TTC549 (cell line): ENCODE measurements around the gene ZNF277.
"Not testable (repeated sequence)": the region's sequence is repeated elsewhere in the genome, so short reads cannot be mapped to it uniquely, and the experiment has no call there.

Experiments used
- FAIRE-seq: peaks from 2 replicates; lab custom pipeline; 2012; peaks lifted over from hg19 to GRCh38; lab: Jason Lieb, UNC

Gene ZNF277

DNA sequence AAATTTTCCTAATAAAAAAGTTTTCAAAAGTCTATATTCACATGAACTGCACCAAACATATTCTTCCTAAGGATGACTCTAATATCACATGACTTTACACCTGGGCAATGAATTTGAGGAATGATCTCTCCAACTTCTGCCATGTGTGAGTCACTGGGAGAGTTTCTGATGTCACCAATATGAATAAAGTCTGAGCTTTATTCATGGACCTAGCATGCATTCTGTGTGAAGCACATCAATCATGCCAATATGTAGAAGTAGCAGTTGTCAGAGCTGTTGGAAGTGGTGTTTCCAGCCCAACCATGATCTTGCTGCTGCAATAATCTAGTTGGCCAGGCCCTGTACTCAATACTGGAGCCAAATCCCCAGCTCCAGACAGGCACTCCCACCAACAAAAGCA, 152.0 kb downstream of the ZNF277 start:
- no peak for FAIRE-seq

DNA sequence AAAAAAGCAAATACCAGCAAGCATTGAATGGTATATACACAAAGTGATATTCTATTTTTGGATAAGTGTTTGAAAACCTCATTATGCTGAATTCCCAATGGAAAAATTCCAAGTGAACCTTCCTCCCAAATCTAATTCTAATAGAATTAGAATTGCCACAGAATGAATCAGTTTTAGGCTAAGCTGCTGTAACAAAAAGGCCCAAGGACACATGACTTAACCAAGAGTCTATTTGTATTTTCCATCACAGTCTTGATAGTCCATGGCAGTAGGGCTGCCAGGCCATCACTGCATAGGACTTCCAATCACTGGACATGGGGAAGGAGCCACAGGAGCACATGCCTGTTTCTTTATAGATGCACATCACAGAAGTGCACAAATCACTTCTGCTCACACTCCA, 152.6 kb downstream of the ZNF277 start:
- FAIRE-seq = no peak

DNA sequence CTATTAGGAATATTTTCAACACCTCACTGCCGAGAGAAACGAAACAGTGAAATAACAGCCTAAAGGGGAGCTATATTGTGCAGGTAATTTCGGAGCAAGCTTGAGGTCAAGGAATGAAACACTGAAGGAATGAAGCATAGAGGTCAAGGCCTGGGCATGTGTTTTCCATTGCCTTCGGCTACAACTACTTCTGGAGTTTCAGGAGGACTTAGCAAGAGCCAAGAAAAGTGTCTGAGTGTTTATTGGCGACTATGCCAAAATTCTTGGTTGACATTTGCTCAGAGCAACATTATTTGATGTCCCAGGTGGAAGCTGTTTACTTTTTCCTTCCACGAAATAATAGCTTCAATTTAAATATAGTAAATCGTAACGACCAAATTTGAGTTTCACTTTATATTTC, 154.2 kb downstream of the ZNF277 start:
- FAIRE-seq = no peak

DNA sequence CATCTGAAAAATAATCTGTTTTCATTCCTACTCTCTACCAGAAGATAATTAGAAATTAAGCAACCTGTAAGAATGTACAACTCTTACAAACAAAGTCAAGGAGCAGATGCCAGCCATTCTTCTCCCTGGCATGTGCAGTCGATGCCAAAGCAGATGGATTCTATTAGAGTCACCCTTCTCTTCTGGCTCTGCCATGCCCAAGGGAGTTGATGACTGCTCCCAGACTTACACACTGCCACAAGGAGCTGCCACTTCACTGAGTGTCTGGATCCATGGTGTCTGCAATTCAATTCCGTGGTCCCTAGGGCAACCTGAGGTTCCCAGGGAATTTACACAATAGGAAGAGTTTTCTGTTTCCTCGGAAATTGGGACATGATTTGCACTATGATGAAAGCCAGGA, 154.7 kb downstream of the ZNF277 start:
- FAIRE-seq = no peak

DNA sequence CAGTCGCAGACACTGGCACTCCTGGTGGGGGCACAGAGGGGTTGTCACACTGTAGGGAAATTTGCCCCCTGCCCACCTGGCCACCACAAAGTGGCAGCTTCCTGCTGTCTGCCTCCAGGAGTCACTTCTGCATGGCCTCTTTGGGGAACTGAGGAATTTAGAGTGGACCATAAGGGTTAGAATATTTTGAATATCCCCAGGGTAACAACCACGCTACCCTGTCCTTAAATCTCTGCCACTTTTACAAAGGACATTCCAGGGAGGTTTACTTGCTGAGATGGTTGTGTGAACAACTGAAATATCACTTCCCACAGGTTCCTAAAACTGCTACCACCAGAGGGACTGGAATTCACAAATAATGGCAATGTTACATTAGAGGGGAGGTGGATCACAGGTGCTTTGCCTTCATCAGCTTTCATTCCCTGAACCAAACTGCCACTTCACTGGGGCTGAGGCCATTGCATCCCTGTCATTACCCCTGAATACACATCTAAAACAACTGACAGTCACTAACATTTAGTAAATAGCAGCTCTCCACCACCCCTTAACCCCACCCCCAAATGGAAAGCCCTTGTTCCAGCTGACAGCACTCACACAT, 155.7 kb downstream of the ZNF277 start:
- FAIRE-seq = no peak

DNA sequence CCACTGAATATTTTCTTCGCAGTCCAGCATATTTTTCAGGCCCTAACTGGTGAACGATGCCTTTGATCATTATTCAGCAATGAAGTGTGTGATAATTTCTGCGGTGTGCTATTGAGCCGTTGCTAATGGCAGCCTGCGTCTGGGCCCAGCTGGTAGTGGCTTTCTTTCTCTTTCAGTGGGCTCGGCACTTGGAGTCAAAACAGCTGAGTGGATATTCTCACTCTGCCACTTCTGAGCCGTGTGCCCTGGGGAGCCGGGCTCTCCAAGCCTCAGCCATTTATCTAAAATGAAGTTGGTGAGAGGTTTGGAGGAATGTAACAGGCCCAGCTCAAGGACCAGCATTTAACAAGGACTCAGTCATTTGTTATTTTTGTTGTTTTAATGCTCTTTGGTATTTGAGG, 156.2 kb downstream of the ZNF277 start:
- FAIRE-seq = no peak

DNA sequence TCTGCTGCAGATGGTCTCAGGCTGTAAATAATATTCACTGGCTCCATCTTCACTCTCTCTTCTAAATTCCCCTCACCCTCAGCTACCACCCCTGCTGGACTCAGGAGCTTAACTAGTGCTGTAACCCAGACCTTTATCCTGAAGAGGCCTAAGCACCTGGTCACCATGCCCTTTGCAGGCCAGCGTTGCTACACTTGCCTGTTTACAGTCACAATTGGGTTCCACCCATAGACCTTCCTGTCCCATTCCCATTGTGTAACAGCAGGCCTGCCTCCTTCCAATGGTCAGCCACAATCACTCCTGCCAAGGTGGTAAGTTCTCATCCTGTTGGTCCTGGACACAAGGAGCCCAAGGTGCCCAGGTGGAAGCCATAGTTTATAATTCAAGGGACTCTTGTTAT, 157.9 kb downstream of the ZNF277 start:
- no peak for FAIRE-seq

DNA sequence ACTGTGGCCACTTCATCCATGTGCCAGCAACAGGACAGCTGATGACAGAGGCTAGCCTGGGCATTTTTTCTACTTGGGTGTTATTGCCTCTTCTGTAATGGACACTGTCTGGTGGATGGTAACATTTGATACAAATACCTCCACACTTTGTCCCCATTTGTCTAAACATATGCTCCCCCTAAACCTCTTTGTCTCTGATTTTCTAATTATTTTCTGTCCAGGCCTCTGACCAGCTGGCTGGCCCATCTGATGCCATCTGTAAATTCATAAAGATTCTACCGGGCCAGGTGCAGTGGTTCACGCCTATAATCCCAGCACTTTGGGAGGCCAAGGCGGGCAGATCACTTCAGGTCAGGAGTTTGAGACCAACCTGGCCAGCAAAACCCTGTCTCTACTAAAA, 159.1 kb downstream of the ZNF277 start:
- FAIRE-seq = no peak

DNA sequence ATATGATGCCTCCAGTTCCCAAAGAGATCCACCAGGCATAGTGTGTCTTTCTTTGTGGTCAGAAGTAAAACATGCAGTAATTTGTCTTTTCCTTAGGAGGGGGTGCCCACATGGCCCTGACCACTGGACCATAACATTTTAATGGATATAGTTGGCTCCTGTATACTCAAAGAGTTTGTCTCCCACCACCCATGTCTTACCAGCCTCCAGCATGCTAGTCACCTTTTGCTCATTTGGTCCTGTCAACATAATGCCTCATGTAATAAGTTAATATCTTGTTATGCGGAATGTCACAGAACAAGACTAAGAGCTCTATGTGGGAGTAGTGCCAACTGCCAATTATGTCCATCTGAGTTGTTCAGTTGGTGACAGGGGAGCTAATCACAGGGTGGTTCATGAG, 160.4 kb downstream of the ZNF277 start:
- no peak for FAIRE-seq

DNA sequence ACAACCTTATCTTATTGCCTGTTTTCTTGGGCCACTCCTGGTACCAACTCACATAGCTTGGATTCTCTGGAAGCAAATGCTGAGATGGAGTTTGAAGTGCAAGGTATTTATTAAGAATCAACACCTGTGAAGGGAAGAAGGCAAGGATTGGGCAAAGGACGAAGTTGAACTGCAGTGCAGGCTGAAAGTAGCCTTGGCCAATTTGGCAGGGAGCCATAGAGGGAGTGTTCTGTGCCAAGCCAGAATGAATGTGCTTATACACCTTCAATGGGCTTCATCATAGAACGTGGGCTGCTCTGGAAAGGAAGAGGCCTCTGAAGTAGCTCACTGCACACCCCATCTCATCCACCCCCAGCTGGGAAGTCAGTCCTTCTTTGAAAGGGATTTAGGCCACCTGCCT, 163.9 kb downstream of the ZNF277 start:
- no peak for FAIRE-seq

DNA sequence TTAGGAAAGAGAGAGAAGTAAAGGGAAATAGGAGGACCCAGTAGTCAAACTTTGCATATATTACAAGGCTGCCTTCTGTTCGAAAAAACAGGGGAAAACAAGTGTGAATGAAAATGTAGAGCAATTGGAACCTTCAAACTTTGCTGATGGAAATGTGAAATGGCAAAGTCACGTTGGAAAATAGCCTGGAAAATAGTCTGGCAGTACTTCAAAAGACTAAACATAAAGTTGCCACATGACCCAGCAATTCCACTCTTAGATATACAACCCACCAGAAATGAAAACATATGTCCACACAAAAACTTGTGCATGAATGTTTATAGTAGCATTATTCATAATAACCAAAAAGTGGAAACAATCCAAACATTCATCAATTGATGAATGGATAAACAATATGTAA, 165.2 kb downstream of the ZNF277 start:
- no peak for FAIRE-seq

DNA sequence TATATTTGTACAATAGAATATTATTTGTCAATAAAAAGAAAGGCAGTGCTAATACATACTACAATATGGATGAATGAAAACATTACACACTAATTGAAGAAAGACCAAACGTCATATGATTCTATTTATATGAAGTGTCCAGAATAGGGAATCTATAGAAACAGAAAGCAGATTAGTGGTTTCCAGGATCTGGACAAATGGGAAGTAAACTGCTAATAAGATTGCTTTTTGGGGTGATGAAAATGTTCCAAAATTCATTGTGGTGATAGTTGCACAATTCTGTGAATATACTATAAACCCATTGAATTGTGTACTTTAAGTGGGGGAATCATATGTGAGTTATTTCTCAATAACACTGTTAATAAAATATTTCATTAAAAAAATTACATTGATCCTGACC, 165.6 kb downstream of the ZNF277 start:
- FAIRE-seq = no peak

DNA sequence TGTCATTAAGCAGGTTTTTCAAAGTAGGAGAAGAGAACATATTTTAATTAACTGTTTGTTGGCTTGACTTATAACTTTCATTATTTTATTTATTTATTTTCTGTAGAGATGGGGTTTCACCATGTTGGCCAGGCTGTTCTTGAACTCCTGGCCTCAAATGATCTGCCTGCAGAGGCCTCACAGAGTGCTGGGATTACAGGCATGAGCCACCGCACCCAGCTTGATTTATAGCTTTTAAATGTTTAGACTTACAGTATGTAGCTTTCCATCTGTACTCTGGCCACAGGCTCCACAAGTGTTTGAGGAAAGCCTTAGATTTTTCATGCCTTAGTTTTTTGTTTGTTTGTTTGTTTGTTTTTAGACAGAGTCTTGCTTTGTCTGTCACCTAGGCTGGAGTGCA, 171.1 kb downstream of the ZNF277 start:
- FAIRE-seq = no peak

DNA sequence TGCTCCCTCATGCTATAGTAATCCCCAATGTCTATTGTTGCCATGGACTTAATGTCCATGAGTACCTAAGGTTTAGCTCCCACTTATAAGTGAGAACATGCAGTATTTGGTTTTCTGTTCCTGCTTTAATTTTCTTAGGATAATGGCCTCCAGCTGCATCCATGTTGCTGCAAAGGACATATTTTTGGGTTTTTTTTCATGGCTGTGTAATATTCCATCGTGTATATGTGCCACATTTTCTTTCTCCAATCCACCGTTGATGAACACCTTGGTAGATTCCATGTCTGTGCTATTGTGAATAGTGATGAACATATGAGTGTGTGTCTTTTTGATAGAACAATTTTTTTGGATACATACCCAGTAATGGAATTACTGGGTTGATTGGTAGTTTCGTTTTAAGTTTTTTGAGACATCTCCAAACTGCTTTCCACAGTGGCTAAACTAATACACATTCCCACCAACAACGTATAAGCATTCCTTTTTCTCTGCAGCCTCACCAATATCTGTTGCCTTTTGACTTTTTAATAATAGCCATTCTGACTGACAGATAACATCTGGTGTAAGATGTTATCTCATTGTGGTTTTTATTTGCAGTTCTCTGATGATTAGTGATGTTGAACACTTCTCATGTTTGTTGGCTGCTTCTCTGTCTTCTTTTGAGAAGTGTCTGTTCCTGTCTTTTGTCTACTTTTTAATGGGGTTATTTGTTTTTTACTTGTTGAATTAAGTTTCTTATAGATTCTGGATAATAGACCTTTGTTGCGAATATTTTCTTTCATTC, 175.0 kb downstream of the ZNF277 start:
- FAIRE-seq = no peak

DNA sequence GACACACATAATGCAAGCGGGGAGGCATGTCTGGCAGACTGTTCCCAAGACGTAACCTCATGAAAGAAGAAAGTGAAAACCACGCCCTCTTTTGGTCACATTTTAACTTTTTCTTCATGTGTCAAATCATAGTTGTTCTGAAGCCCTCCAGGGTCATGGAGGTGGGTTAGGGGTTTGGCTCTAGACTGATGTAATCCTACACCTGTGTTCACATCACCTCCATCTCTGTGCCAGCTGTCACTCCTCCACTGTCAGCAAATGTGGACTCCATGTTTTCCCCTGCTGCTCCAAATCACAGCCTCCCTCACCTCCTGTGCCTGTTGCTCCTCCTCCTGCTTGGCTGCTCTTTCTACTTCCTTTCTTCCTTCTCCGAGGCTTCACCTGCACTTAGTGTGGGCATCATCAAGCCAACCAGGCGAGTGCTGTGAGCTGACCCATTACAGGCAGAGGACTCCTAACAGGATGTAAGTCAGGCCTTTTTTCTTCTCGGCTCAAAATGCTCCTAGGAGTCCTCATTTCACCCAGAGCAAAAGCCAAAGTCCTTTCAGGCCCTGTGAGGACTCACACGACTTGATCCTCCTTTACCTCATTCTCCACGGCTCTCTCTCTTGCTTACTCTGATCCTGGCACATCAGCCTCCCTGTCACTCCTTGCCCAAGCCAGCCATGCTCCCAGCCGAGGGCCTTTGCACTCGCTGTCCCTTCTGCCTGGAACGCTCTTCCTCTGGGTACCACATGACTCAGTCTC, 177.3 kb downstream of the ZNF277 start:
- no peak for FAIRE-seq

DNA sequence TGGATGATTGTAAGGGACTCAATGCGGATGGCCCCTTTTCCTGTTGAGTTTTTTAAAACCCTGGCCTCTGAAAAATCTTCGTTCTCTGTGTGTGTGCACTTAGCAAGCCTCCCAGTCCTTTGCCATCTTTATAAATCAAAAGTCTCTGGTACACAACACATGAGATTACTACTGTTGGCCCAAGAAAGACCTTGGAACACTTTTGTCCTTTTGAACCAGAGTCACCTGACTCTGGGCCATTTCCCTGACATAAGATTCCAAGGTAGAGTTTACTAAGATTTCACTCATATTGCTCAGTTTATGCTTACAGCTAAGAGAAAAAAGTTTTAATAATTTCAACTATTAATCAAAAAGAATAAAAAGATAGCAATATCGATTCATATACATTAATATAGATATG, 179.0 kb downstream of the ZNF277 start:
- no peak for FAIRE-seq

DNA sequence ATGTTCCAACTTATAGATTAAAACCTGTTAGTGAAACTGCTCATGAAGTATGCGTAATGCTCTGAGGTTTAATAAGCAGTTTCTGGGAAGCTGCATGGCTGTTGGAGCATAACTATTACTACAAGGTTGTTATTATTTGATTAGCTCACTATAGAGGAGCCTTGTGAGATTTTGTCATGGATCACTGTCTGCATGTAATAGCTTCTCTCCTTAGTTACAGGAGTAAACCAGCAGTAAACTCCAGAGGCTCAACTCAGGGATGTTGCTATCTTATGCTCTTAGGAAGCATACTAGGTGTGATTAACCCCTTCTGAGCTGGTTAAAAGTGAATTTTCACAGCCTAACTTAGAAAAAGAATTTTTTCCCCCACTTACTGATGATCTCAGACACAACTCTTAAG, 180.1 kb downstream of the ZNF277 start:
- no peak for FAIRE-seq

DNA sequence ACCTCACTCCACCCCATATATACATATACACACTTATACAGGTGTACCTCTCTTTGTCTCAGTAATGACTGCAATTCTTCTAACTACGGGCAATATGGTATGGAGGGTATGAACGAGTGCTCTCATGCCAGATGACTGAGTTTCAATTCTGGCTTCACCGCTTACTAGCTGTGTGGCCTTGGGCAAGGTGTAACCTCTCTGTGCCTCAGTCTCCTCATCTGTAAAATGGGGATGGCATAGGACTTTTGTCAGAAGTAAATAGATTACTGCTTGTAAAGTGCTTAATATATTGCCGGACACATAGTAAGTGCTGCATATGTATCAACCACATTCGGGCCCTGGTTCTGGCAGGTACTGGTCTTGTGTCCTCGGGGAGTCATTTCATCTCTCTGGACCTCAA, 183.7 kb downstream of the ZNF277 start:
- no peak for FAIRE-seq

DNA sequence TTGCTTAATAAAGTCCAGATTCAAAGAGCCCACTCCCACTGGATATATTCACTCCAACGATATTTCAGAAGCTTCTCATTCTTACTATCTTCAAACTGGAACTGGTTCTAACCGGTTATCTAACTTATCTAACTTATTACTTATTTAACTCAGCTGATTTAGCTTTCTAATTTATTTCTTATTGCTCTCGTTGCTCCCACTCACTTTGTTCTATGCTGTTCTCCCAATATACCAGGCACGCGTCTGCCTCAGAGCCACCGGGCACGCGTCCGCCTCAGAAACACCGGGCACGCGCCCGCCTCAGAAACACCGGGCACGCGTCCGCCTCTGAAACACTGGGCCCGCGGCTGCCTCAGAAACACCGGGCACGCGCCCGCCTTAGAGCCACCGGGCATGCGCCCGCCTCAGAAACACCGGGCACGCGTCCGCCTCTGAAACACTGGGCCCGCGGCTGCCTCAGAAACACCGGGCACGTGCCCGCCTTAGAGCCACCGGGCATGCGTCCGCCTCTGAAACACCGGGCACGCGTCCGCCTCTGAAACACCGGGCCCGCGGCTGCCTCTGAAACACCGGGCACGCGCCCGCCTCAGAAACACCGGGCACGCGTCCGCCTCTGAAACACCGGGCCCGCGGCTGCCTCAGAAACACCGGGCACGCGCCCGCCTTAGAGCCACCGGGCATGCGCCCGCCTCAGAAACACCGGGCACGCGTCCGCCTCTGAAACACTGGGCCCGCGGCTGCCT, 184.8 kb downstream of the ZNF277 start:
- not testable (repeated sequence) for FAIRE-seq

DNA sequence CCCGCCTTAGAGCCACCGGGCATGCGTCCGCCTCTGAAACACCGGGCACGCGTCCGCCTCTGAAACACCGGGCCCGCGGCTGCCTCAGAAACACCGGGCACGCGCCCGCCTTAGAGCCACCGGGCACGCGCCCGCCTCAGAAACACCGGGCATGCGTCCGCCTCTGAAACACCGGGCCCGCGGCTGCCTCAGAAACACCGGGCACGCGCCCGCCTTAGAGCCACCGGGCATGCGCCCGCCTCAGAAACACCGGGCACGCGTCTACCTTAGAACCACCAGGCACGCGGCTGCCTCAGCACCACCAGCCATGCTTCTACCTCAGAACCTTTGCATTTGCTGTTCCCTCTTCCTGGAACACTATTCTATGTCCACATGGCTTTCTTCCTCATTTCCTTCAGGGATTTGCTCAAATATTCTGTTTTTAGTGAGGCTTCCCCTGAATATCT, 185.4 kb downstream of the ZNF277 start:
- not testable (repeated sequence) for FAIRE-seq
